NCI-H2227 (cell line): ENCODE results near the gene CXCL10.
"Not testable (repeated sequence)": the region's sequence is repeated elsewhere in the genome, so short reads cannot be mapped to it uniquely, and the experiment has no call there.

Experiments used
- DNase-seq: peaks from one replicate; lab custom pipeline; 2025; ENCODE audit not compliant: unreplicated experiment; lab: John Stamatoyannopoulos, UW

The CXCL10 gene

GRCh38 chr4:76023389-76023788 lies at the start of gene CXCL10:
CXCL10 (minus strand) TSS chr4:76023497; CDS start chr4:76023431, 66 bp downstream.
- DNase-seq, result no peak

GRCh38 chr4:76072760-76073159 lies 49.5 kb upstream of the CXCL10 start:
- DNase-seq, result no peak

GRCh38 chr4:76067652-76068286 lies 44.5 kb upstream of the CXCL10 start:
- DNase-seq, result peak; percentile 61

GRCh38 chr4:76066546-76066945 lies 43.2 kb upstream of the CXCL10 start:
- DNase-seq, result no peak

- DNase-seq, result no peak
These were observed 38.7 kb upstream of the CXCL10 start for GRCh38 chr4:76061982-76062381.

GRCh38 chr4:76061421-76061820 lies 38.1 kb upstream of the CXCL10 start:
- no peak for DNase-seq

GRCh38 chr4:76060506-76060905 lies 37.2 kb upstream of the CXCL10 start:
- DNase-seq, result no peak

GRCh38 chr4:76059750-76060149 lies 36.5 kb upstream of the CXCL10 start:
- no peak for DNase-seq

GRCh38 chr4:76058888-76059426 lies 35.7 kb upstream of the CXCL10 start:
- DNase-seq, result no peak

- DNase-seq, result no peak
These were observed 35.0 kb upstream of the CXCL10 start for GRCh38 chr4:76058302-76058701.

- no peak for DNase-seq
These were observed 32.1 kb upstream of the CXCL10 start for GRCh38 chr4:76055421-76055820.

- peak; percentile 2 for DNase-seq
These were observed 31.7 kb upstream of the CXCL10 start for GRCh38 chr4:76055016-76055415.

- DNase-seq, result no peak
These were observed 30.4 kb upstream of the CXCL10 start for GRCh38 chr4:76053730-76054129.

GRCh38 chr4:76050560-76051050 lies 27.3 kb upstream of the CXCL10 start:
- DNase-seq, result not testable (repeated sequence)

- DNase-seq, result not testable (repeated sequence)
These were observed 26.6 kb upstream of the CXCL10 start for GRCh38 chr4:76049860-76050416.

GRCh38 chr4:76044686-76045085 lies 21.4 kb upstream of the CXCL10 start:
- DNase-seq, result not testable (repeated sequence)

- DNase-seq, result not testable (repeated sequence)
These were observed 20.0 kb upstream of the CXCL10 start for GRCh38 chr4:76043306-76043705.

GRCh38 chr4:76042241-76042998 lies 19.1 kb upstream of the CXCL10 start:
- DNase-seq, result not testable (repeated sequence)

- no peak for DNase-seq
These were observed 13.6 kb upstream of the CXCL10 start for GRCh38 chr4:76036855-76037254.

- no peak for DNase-seq
These were observed 12.6 kb upstream of the CXCL10 start, which contains the start of gene CXCL11 for GRCh38 chr4:76035799-76036380. CXCL11 (minus strand) TSS chr4:76036070; CDS start chr4:76035987, 83 bp downstream.

GRCh38 chr4:76035141-76035540 lies 11.8 kb upstream of the CXCL10 start:
- no peak for DNase-seq
